PC-3 (cell line): ENCODE data around the gene HSD3B7.

Experiments used
- CTCF ChIP-seq: fragments of 300-600 bp; sonication (generic); conservative IDR thresholded peaks from 2 replicates; pipeline ENCODE4 v1.5.1; 2017; ENCODE audit warnings: antibody characterized with exemption, low read depth, mild to moderate bottlenecking, low read length
- EZH2 ChIP-seq: fragments of 300-600 bp; sonication (generic); IDR thresholded peaks from one replicate; pipeline ENCODE4 v1.6.1; 2017; ENCODE audit warnings: antibody characterized with exemption, mild to moderate bottlenecking, low read length; ENCODE audit not compliant: unreplicated experiment
- EZH2phosphoT487 ChIP-seq: fragments of 300-600 bp; sonication (generic); IDR thresholded peaks from 2 replicates; pipeline ENCODE4 v1.6.1; 2018; ENCODE audit warnings: mild to moderate bottlenecking, antibody characterized with exemption, low read length, borderline replicate concordance

DNA sequence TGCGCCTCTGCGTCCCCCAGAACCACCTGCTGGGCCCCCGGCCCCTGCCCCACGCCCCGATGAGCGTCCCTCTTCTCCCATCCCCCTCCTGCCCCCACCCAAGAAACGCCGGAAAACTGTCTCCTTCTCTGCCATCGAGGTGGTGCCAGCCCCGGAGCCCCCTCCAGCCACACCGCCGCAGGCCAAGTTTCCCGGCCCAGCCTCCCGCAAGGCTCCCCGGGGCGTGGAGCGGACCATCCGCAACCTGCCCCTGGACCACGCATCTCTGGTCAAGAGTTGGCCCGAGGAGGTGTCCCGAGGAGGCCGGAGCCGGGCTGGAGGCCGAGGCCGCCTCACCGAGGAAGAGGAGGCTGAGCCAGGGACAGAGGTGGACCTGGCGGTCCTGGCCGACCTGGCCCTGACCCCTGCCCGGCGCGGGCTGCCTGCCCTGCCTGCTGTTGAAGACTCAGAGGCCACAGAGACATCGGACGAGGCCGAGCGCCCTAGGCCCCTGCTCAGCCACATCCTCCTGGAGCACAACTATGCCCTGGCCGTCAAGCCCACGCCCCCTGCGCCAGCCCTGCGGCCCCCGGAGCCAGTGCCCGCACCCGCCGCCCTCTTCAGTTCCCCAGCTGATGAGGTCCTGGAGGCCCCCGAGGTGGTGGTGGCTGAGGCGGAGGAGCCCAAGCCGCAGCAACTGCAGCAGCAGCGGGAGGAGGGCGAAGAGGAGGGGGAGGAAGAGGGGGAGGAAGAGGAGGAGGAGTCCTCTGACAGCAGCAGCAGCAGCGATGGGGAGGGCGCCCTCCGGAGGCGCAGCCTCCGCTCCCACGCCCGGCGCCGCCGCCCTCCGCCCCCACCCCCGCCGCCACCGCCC lies 5.6 kb upstream of the HSD3B7 start:
- TF ChIP-seq CTCF (no peak), EZH2 (no peak), EZH2phosphoT487 (no peak)
